HepG2 (cell line): Measurements from ENCODE around the gene TMEM131L. TPM values are rescaled to one million over a fixed set of nuclear protein-coding genes. Genes with fewer than 3 reads are reported as not detected.
A peak's percentile ranks its signal among the peaks of the same experiment; 100 is the strongest.

ENCODE experiments used
- ELF3 ChIP-seq: IDR thresholded peaks from 2 replicates; pipeline ENCODE4 v1.6.1; 2016; ENCODE audit warnings: missing genetic modification reagents, missing compliant biosample characterization
- GATAD2A ChIP-seq: IDR thresholded peaks from 2 replicates; pipeline ENCODE4 v1.6.1; 2016
- HNF4G ChIP-seq, 2 experiments: sonication (generic) in 1 of 2; formaldehyde crosslinking in 1 of 2; IDR thresholded peaks; 2 replicates each; pipeline versions ENCODE4 v1.4.0 to v1.6.1; 2011 to 2020; ENCODE audit warnings: borderline replicate concordance in 2 of 2, low read depth in 2 of 2, mild to moderate bottlenecking in 2 of 2, low read length in 1 of 2, missing genetic modification reagents in 1 of 2, moderate library complexity in 1 of 2
- ISL2 ChIP-seq: sonication (generic); formaldehyde crosslinking; IDR thresholded peaks from 2 replicates; pipeline ENCODE4 v1.5.0; 2020; ENCODE audit warnings: missing genetic modification reagents
- MAZ ChIP-seq, 2 experiments: sonication (generic) in 1 of 2; formaldehyde crosslinking in 1 of 2; IDR thresholded peaks; 2 replicates each; pipeline versions ENCODE4 v1.5.0 to v1.6.1; 2012 to 2020; ENCODE audit warnings: low read depth in 2 of 2, mild to moderate bottlenecking in 2 of 2, borderline replicate concordance in 1 of 2, improper control_type of control experiment in 1 of 2, low read length in 1 of 2, missing genetic modification reagents in 1 of 2, moderate library complexity in 1 of 2
- ZFP90 ChIP-seq: sonication (generic); formaldehyde crosslinking; IDR thresholded peaks from 2 replicates; pipeline ENCODE4 v1.8.0; 2022; ENCODE audit warnings: missing genetic modification reagents, mild to moderate bottlenecking, inconsistent platforms, borderline replicate concordance
- ZKSCAN8 ChIP-seq: IDR thresholded peaks from 2 replicates; pipeline ENCODE4 v1.6.1; 2016; ENCODE audit warnings: borderline replicate concordance, missing genetic modification reagents, missing compliant biosample characterization
- ZNF460 ChIP-seq: sonication (generic); formaldehyde crosslinking; IDR thresholded peaks from 2 replicates; pipeline ENCODE4 v1.5.1; 2020; ENCODE audit warnings: missing genetic modification reagents, mild to moderate bottlenecking, borderline replicate concordance
- ZNF772 ChIP-seq: sonication (generic); formaldehyde crosslinking; IDR thresholded peaks from 2 replicates; pipeline ENCODE4 v1.5.0; 2020; ENCODE audit warnings: mild to moderate bottlenecking, missing genetic modification reagents
- polyA plus RNA-seq, 8 experiments: library from polyadenylated mRNA; depleted of rRNA in 3 of 8; stranded (reverse) in 7 of 8; unstranded in 1 of 8; fragments of >200 nt; fragmentation: Illumina TruSeq in 4 of 8; extraction: Trizol in 4 of 8; gene quantifications; 2 replicates each; pipeline versions ENCODE4 v1.2.1 to v1.2.3, GENCODE V29; 2011 to 2016; ENCODE audit warnings: low read depth in 4 of 8, missing spikeins in 1 of 8, mixed read lengths in 1 of 8; ENCODE audit not compliant: insufficient read depth in 1 of 8
- total RNA-seq, 5 experiments: library from RNA; depleted of rRNA; stranded (reverse); fragments of >200 nt; fragmentation: Illumina TruSeq; extraction: Trizol; gene quantifications; 2 replicates each; pipeline ENCODE4 v1.2.3, GENCODE V29; 2016; ENCODE audit warnings: low read depth in 1 of 5
- TF ChIP-seq, protein P1 (sequence below): sonication (generic); formaldehyde crosslinking; IDR thresholded peaks from 2 replicates; pipeline ENCODE4 v1.5.0; 2020; ENCODE audit warnings: mild to moderate bottlenecking, missing genetic modification reagents, borderline replicate concordance
- TF ChIP-seq, protein P2 (sequence below): sonication (generic); formaldehyde crosslinking; IDR thresholded peaks from 2 replicates; pipeline ENCODE4 v1.8.0; 2022; ENCODE audit warnings: mild to moderate bottlenecking, missing genetic modification reagents, borderline replicate concordance
- TF ChIP-seq, protein P3 (sequence below): IDR thresholded peaks from 2 replicates; pipeline ENCODE4 v1.4.0; 2020; ENCODE audit warnings: mild to moderate bottlenecking, missing genetic modification reagents

Gene TMEM131L
- total and polyA plus RNA-seq, 2 of the 13 experiments (the other 11 are each of a cell fraction or from before 2014, with no cell fraction given) = 2.2 to 4.5 TPM

DNA sequence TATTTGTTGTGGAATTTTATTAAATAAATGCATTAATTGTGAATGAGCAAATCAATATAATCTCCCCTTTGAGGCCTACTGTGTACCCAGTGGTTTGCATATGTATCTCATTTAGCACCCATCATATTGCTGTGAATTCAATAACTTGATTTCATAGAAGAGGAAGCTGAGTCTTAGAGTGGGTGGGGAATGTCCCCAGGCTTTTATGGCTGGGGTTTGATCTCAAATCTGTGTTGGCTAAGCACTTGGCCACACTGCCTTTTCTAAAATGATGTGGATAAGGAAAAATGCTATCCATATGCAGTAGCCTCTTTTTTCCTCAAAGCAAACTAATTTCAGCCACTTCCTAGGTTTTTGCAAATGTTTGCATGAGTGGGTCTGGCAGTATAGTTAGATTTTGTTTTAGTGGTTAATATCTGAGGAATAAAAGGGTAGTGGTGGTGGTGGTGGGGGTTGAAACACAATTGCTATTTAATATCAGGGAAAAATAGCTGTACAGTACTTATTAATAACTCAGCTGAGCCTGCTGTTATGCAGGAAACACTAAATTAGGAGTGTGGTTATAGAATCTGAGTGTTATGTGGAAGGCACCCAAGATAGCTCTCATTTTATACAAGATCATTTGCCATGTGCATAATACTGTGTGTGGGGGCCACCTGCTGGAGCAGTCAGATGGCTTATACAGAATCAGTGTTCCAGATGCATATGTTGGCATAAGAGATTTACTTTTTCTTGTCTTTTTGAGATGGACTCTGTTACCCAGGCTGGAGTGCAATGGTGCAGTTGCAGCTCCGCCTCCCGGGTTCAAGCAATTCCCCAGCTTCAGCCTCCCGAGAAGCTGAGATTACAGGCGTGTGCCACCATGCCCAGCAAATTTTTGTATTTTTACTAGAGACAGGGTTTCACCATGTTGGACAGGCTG lies 108.0 kb downstream of the TMEM131L start (continued):
- TF ChIP-seq, protein P1, sequence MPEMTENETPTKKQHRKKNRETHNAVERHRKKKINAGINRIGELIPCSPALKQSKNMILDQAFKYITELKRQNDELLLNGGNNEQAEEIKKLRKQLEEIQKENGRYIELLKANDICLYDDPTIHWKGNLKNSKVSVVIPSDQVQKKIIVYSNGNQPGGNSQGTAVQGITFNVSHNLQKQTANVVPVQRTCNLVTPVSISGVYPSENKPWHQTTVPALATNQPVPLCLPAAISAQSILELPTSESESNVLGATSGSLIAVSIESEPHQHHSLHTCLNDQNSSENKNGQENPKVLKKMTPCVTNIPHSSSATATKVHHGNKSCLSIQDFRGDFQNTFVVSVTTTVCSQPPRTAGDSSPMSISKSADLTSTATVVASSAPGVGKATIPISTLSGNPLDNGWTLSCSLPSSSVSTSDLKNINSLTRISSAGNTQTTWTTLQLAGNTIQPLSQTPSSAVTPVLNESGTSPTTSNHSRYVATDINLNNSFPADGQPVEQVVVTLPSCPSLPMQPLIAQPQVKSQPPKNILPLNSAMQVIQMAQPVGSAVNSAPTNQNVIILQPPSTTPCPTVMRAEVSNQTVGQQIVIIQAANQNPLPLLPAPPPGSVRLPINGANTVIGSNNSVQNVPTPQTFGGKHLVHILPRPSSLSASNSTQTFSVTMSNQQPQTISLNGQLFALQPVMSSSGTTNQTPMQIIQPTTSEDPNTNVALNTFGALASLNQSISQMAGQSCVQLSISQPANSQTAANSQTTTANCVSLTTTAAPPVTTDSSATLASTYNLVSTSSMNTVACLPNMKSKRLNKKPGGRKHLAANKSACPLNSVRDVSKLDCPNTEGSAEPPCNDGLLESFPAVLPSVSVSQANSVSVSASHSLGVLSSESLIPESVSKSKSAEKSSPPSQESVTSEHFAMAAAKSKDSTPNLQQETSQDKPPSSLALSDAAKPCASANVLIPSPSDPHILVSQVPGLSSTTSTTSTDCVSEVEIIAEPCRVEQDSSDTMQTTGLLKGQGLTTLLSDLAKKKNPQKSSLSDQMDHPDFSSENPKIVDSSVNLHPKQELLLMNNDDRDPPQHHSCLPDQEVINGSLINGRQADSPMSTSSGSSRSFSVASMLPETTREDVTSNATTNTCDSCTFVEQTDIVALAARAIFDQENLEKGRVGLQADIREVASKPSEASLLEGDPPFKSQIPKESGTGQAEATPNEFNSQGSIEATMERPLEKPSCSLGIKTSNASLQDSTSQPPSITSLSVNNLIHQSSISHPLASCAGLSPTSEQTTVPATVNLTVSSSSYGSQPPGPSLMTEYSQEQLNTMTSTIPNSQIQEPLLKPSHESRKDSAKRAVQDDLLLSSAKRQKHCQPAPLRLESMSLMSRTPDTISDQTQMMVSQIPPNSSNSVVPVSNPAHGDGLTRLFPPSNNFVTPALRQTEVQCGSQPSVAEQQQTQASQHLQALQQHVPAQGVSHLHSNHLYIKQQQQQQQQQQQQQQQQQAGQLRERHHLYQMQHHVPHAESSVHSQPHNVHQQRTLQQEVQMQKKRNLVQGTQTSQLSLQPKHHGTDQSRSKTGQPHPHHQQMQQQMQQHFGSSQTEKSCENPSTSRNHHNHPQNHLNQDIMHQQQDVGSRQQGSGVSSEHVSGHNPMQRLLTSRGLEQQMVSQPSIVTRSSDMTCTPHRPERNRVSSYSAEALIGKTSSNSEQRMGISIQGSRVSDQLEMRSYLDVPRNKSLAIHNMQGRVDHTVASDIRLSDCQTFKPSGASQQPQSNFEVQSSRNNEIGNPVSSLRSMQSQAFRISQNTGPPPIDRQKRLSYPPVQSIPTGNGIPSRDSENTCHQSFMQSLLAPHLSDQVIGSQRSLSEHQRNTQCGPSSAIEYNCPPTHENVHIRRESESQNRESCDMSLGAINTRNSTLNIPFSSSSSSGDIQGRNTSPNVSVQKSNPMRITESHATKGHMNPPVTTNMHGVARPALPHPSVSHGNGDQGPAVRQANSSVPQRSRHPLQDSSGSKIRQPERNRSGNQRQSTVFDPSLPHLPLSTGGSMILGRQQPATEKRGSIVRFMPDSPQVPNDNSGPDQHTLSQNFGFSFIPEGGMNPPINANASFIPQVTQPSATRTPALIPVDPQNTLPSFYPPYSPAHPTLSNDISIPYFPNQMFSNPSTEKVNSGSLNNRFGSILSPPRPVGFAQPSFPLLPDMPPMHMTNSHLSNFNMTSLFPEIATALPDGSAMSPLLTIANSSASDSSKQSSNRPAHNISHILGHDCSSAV (CRISPR knock-in tag) = no peak
- TF ChIP-seq ZKSCAN8 (CRISPR knock-in tag) = peak; percentile 16; the same call in 1 of the 2 replicates
- TF ChIP-seq ELF3 = 0 out of 2 replicates have a peak, but pooled peaks have one; percentile 24
- TF ChIP-seq, protein P2, sequence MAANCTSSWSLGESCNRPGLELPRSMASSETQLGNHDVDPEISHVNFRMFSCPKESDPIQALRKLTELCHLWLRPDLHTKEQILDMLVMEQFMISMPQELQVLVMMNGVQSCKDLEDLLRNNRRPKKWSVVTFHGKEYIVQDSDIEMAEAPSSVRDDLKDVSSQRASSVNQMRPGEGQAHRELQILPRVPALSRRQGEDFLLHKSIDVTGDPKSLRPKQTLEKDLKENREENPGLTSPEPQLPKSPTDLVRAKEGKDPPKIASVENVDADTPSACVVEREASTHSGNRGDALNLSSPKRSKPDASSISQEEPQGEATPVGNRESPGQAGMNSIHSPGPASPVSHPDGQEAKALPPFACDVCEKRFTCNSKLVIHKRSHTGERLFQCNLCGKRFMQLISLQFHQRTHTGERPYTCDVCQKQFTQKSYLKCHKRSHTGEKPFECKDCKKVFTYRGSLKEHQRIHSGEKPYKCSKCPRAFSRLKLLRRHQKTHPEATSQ (CRISPR knock-in tag) = no peak
- peak; percentile 40; the same call in 1 of the 2 replicates for TF ChIP-seq ZFP90
- TF ChIP-seq ZNF772 (CRISPR knock-in tag) = peak; percentile 23; the same call in 1 of the 2 replicates
- TF ChIP-seq HNF4G (IDR thresholded peaks at IDR 0.05; ENCODE audit: borderline replicate concordance, low read depth, low read length) = 0 out of 2 replicates have a peak, but pooled peaks have one; percentile 6
- TF ChIP-seq HNF4G (CRISPR knock-in tag; IDR thresholded peaks at IDR 0.05; ENCODE audit: borderline replicate concordance, low read depth) = no peak
- TF ChIP-seq, protein P3, sequence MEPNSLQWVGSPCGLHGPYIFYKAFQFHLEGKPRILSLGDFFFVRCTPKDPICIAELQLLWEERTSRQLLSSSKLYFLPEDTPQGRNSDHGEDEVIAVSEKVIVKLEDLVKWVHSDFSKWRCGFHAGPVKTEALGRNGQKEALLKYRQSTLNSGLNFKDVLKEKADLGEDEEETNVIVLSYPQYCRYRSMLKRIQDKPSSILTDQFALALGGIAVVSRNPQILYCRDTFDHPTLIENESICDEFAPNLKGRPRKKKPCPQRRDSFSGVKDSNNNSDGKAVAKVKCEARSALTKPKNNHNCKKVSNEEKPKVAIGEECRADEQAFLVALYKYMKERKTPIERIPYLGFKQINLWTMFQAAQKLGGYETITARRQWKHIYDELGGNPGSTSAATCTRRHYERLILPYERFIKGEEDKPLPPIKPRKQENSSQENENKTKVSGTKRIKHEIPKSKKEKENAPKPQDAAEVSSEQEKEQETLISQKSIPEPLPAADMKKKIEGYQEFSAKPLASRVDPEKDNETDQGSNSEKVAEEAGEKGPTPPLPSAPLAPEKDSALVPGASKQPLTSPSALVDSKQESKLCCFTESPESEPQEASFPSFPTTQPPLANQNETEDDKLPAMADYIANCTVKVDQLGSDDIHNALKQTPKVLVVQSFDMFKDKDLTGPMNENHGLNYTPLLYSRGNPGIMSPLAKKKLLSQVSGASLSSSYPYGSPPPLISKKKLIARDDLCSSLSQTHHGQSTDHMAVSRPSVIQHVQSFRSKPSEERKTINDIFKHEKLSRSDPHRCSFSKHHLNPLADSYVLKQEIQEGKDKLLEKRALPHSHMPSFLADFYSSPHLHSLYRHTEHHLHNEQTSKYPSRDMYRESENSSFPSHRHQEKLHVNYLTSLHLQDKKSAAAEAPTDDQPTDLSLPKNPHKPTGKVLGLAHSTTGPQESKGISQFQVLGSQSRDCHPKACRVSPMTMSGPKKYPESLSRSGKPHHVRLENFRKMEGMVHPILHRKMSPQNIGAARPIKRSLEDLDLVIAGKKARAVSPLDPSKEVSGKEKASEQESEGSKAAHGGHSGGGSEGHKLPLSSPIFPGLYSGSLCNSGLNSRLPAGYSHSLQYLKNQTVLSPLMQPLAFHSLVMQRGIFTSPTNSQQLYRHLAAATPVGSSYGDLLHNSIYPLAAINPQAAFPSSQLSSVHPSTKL (CRISPR knock-in tag) = peak; percentile 44; the same call in 1 of the 2 replicates
- TF ChIP-seq ISL2 (CRISPR knock-in tag) = 0 out of 2 replicates have a peak, but pooled peaks have one; percentile 30
- TF ChIP-seq MAZ (IDR thresholded peaks at IDR 0.05; ENCODE audit: borderline replicate concordance, low read depth, low read length) = no peak
- 0 out of 2 replicates have a peak, but pooled peaks have one; percentile 31 for TF ChIP-seq MAZ (CRISPR knock-in tag; IDR thresholded peaks at IDR 0.05; ENCODE audit: low read depth)
- peak; percentile 42; the same call in 1 of the 2 replicates for TF ChIP-seq GATAD2A (CRISPR knock-in tag)
- TF ChIP-seq ZNF460 (CRISPR knock-in tag) = peak; percentile 88
